Endodermal cell (in vitro differentiated cells): ENCODE data around the gene VAV2. TPM values are rescaled to one million over a fixed set of nuclear protein-coding genes. Genes with fewer than 3 reads are reported as not detected.
A peak's percentile ranks its signal among the peaks of the same experiment; 100 is the strongest.

ENCODE experiments used
- DNase-seq: peaks from one replicate; pipeline ENCODE4 v3.0.0-alpha.2; 2017
- H3K27ac ChIP-seq: 2 replicates; pipeline ENCODE4 v1.5.1; 2013; ENCODE audit warnings: mild to moderate bottlenecking, low read depth, low read length, moderate library complexity
- H3K27me3 ChIP-seq: 2 replicates; pipeline ENCODE4 v1.6.1; 2013; ENCODE audit warnings: mild to moderate bottlenecking, low read length, moderate library complexity; ENCODE audit not compliant: insufficient read depth, control insufficient read depth, poor library complexity, severe bottlenecking
- H3K36me3 ChIP-seq: 2 replicates; pipeline ENCODE4 v1.7.0; 2013; ENCODE audit warnings: mild to moderate bottlenecking, low read length, moderate library complexity; ENCODE audit not compliant: control insufficient read depth, insufficient read depth
- H3K4me1 ChIP-seq: one replicate; pipeline ENCODE4 v1.7.0; 2013; ENCODE audit warnings: low read length; ENCODE audit not compliant: control insufficient read depth, insufficient read depth
- H3K4me3 ChIP-seq: 2 replicates; pipeline ENCODE4 v1.5.1; 2013; ENCODE audit warnings: mild to moderate bottlenecking, low read length, moderate library complexity
- H3K9ac ChIP-seq: 2 replicates; pipeline ENCODE4 v1.6.1; 2013; ENCODE audit warnings: mild to moderate bottlenecking, low read length, moderate library complexity; ENCODE audit not compliant: poor library complexity, severe bottlenecking; ENCODE audit errors: extremely low read depth
- H3K9me3 ChIP-seq: 2 replicates; pipeline ENCODE4 v1.6.1; 2013; ENCODE audit warnings: mild to moderate bottlenecking, low read length, moderate library complexity; ENCODE audit not compliant: control insufficient read depth
- H3K27ac Mint-ChIP-seq: 2 replicates; pipeline ENCODE4 v1.8.0; 2020; ENCODE audit warnings: mixed read lengths
- H3K27me3 Mint-ChIP-seq: 2 replicates; pipeline ENCODE4 v1.8.0; 2021; ENCODE audit warnings: mild to moderate bottlenecking, mixed read lengths; ENCODE audit not compliant: insufficient read depth
- H3K36me3 Mint-ChIP-seq: 2 replicates; pipeline ENCODE4 v1.8.0; 2020; ENCODE audit warnings: low read depth, mixed read lengths
- H3K4me1 Mint-ChIP-seq: 2 replicates; pipeline ENCODE4 v1.8.0; 2020; ENCODE audit warnings: mixed read lengths
- H3K4me3 Mint-ChIP-seq: 2 replicates; pipeline ENCODE4 v1.8.0; 2020; ENCODE audit warnings: mild to moderate bottlenecking, moderate library complexity, mixed read lengths
- H3K9me3 Mint-ChIP-seq: 2 replicates; pipeline ENCODE4 v1.8.0; 2020; ENCODE audit warnings: mild to moderate bottlenecking, mixed read lengths
- WGBS, 2 experiments: methylation state at CpG; one replicate each; pipeline versions ENCODE4 v1.1.5 to v1.1.7; 2013; ENCODE audit warnings: missing lambda C conversion rate in 2 of 2, mixed read lengths in 1 of 2; ENCODE audit not compliant: insufficient coverage in 1 of 2, insufficient read length in 1 of 2; 5-methylcytosine and 5-hydroxymethylcytosine counted together
- total RNA-seq, 2 donors: library from RNA; stranded (reverse); fragmentation: NEBNext Ultra II Directional in 1 of 2; extraction: Animal tissue kit (Norgen Biotek cat#: 25700) in 1 of 2; gene quantifications; 2 replicates in 1 of 2; 3 replicates in 1 of 2; pipeline ENCODE4 v1.2.1, GENCODE V29; 2021
- TF ChIP-seq, protein P1 (sequence below): fragments of 200-600 bp; sonication (generic); conservative IDR thresholded peaks from 2 replicates; pipeline ENCODE4 v1.5.0; 2021; ENCODE audit warnings: antibody characterized with exemption, mild to moderate bottlenecking

VAV2 gene
- total RNA-seq, 2 donors from 2014 or later = 29.8 to 35.9 TPM

DNA sequence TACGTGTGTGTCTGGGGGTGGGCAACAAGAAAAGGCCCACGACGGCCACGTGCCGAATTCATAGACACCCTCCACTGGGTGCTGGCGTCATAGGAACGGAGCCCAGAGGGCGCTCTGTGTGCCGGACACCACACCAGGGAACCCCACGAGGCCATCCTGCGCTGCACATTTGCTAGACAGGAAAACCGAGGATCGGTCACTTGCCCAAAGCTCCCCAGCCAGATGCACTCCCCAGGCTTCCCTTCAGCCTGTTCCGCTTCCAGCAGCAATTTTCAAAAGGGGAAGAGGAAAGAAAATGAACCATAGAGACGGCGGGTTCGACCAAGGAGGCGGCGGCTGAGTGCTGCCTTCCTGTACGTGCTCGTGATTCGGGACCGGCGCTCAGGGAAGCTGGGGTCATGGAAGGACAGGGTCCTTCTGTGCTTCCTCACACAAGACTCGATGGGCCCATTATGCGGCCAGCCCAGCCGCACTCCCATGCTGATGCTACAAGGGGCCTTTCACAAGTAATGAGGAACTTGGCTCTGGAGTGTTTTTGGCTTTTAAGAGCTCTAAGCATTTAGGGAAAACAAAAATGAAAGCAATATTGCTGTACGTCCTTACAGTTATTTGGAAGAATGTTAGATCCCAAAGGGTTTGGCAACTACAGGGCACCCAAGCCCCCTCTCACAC is 129.4 kb downstream of the VAV2 start:
- no peaks in the 10 kb centered on the region for H3K27me3 Mint-ChIP-seq
- no peaks in the 10 kb centered on the region for H3K27me3 ChIP-seq
- DNase-seq = no peak
- H3K9ac ChIP-seq = no peak overlapping the region
- peaks cover 14% of the 10 kb centered on the region for H3K9me3 ChIP-seq
- H3K4me3 ChIP-seq = no peak overlapping the region
- no peaks in the 10 kb centered on the region for H3K4me1 Mint-ChIP-seq
- WGBS, 2 experiments = 95% methylated on average over 16 to 28 of the region's 28 CpGs
- no peak overlapping the region for H3K4me3 Mint-ChIP-seq
- H3K36me3 ChIP-seq = no peaks in the 10 kb centered on the region
- H3K27ac Mint-ChIP-seq = no peak overlapping the region
- no peaks in the 10 kb centered on the region for H3K4me1 ChIP-seq
- H3K9me3 Mint-ChIP-seq = peaks cover 21% of the 10 kb centered on the region
- H3K27ac ChIP-seq = peak overlapping the region; percentile 57
- TF ChIP-seq, protein P1, sequence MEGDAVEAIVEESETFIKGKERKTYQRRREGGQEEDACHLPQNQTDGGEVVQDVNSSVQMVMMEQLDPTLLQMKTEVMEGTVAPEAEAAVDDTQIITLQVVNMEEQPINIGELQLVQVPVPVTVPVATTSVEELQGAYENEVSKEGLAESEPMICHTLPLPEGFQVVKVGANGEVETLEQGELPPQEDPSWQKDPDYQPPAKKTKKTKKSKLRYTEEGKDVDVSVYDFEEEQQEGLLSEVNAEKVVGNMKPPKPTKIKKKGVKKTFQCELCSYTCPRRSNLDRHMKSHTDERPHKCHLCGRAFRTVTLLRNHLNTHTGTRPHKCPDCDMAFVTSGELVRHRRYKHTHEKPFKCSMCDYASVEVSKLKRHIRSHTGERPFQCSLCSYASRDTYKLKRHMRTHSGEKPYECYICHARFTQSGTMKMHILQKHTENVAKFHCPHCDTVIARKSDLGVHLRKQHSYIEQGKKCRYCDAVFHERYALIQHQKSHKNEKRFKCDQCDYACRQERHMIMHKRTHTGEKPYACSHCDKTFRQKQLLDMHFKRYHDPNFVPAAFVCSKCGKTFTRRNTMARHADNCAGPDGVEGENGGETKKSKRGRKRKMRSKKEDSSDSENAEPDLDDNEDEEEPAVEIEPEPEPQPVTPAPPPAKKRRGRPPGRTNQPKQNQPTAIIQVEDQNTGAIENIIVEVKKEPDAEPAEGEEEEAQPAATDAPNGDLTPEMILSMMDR = no peak
- H3K36me3 Mint-ChIP-seq = peaks cover 29% of the 10 kb centered on the region

DNA sequence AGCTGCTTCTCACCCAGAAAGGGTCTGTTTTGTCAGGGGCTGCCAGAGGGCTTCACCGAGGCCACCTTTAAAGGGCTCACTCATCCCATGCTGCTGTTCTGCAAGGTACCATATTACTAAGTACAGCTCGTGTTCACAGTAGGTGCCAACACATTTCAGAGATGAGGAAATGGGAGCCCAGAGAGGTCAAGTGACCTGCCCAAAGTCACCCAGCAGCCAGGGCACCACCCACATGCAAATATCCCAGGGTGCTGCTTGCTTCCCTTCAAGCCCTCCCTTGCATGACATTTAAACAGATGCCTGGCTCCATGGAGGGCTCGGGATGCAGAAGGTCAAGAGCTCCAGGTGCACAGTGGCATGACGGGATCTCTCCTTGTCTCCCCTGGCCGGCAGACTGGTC is 130.4 kb downstream of the VAV2 start:
- Histone ChIP-seq H3K9ac (no peak overlapping the region), H3K36me3 (no peaks in the 10 kb centered on the region), H3K4me1 (no peaks in the 10 kb centered on the region), H3K4me3 (no peak overlapping the region), H3K9me3 (peaks cover 14% of the 10 kb centered on the region), H3K27me3 (no peaks in the 10 kb centered on the region), H3K27ac (no peak overlapping the region)
- peaks cover 19% of the 10 kb centered on the region for H3K9me3 Mint-ChIP-seq
- no peak overlapping the region for H3K4me3 Mint-ChIP-seq
- H3K36me3 Mint-ChIP-seq = peaks cover 33% of the 10 kb centered on the region
- 90 to 95% methylated on average over 3 to 5 of the region's 5 CpGs for WGBS, 2 experiments
- TF ChIP-seq, protein P1 = no peak
- DNase-seq = no peak
- H3K27ac Mint-ChIP-seq = no peak overlapping the region
- H3K27me3 Mint-ChIP-seq = no peaks in the 10 kb centered on the region
- H3K4me1 Mint-ChIP-seq = no peaks in the 10 kb centered on the region

DNA sequence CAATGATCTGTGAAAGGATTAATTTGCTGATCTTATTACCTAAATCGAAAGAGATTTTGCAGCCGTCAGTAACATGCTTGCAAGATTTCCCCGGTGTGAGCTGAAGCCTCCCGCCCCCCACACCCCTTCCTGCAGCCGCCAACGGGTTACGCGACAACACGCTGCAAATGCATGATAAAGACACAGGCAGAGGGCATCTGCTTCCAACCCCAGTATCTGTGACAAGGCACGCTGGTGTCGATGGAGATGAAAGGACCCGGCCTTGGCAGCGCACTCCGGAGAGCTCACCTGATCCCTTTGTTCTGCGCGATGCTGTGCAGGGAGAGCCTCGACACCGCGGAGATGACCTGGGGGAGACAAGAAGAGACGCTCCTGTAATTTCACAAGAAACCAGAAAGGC is 131.0 kb downstream of the VAV2 start:
- peak overlapping the region; percentile 44 for H3K27ac ChIP-seq
- no peak overlapping the region for H3K9ac ChIP-seq
- H3K36me3 ChIP-seq = peaks cover 2% of the 10 kb centered on the region

More for the DNA sequence above, 131.0 kb downstream of the VAV2 start:
- no peaks in the 10 kb centered on the region for H3K4me1 ChIP-seq
- peaks cover 14% of the 10 kb centered on the region for H3K9me3 ChIP-seq
- TF ChIP-seq, protein P1 = no peak
- H3K4me3 ChIP-seq = no peak overlapping the region
- no peak overlapping the region for H3K4me3 Mint-ChIP-seq
- no peaks in the 10 kb centered on the region for H3K4me1 Mint-ChIP-seq
- H3K27me3 Mint-ChIP-seq = no peaks in the 10 kb centered on the region
- H3K36me3 Mint-ChIP-seq = peaks cover 33% of the 10 kb centered on the region
- WGBS, 2 experiments = 64 to 84% methylated on average over 18 to 20 of the region's 20 CpGs
- no peaks in the 10 kb centered on the region for H3K27me3 ChIP-seq
- no peak overlapping the region for H3K27ac Mint-ChIP-seq
- DNase-seq = no peak
- H3K9me3 Mint-ChIP-seq = peaks cover 15% of the 10 kb centered on the region
